RWPE1 (cell line): ENCODE measurements around the gene ADRM1.

ENCODE experiments used
- CTCF ChIA-PET: fragments of 350-600 bp; sonication (Branson Sonifier 250); formaldehyde crosslinking; extraction: SDS; loops from one replicate; lab custom pipeline; 2021; lab: Yijun Ruan, JAX
- POLR2A ChIA-PET: fragments of 400-600 bp; formaldehyde crosslinking; extraction: SDS; loops from one replicate; lab custom pipeline; 2020; ENCODE audit warnings: antibody characterized with exemption; ENCODE audit not compliant: low non-redundant PET; lab: Yijun Ruan, JAX
- DNase-seq: peaks from one replicate; pipeline ENCODE4 v3.0.0; 2012; ENCODE audit warnings: low spot score
- H3K27ac ChIP-seq: fragments of 450-650 bp; 2 replicates; pipeline ENCODE4 v1.5.1; 2017
- TF ChIP-seq, protein P1 (sequence below): fragments of 450-650 bp; conservative IDR thresholded peaks from 2 replicates; pipeline ENCODE4 v1.5.1; 2017; ENCODE audit warnings: low read depth, mild to moderate bottlenecking

The ADRM1 gene

DNA sequence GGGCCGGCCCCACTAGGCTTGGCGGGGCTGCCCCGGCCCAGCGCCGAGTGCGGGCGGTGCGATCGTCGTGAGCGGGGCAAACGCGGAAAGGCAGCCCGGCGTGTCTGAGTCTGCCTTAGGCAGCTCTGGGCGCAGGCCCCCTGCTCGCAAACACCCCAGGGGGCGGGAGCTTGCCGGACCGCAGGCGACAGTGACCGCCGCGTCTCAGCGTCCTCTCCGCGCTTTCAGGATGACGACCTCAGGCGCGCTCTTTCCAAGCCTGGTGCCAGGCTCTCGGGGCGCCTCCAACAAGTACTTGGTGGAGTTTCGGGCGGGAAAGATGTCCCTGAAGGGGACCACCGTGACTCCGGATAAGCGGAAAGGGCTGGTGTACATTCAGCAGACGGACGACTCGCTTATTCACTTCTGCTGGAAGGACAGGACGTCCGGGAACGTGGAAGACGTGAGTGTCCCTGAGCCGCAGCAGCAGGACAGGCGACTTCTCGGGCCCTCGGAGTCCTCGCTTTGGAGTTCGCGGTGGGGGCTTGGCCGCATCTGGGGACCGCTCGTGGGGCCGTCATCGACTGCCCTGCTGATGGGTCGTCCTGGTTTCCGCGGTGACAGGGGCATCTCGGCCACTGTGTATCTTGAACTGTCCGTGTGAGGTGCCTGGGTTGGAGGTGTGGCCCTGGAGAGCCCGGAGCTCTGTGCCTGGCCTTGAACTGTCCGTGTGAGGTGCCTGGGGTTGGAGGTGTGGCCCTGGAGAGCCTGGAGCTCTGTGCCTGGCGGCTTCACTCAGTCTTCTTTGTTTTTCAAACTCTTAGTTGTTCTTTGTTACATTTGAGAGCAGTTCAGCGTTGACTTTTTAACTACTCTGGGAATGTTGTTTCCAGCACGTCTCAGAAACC lies 786 bp downstream of the ADRM1 start:
- ChIA-PET POLR2A (interaction anchor here (0.6 to 1.1 kb wide), 4 partner anchors 62 to 177 kb away, joined by 3 read pairs; partner anchors contain the start of gene RPS21), CTCF (interaction anchor here (0.6 to 5.0 kb wide), 5 partner anchors 65 to 138 kb away, joined by 3 to 35 read pairs (median 3); no protein-coding TSS in a partner anchor)
- TF ChIP-seq, protein P1, sequence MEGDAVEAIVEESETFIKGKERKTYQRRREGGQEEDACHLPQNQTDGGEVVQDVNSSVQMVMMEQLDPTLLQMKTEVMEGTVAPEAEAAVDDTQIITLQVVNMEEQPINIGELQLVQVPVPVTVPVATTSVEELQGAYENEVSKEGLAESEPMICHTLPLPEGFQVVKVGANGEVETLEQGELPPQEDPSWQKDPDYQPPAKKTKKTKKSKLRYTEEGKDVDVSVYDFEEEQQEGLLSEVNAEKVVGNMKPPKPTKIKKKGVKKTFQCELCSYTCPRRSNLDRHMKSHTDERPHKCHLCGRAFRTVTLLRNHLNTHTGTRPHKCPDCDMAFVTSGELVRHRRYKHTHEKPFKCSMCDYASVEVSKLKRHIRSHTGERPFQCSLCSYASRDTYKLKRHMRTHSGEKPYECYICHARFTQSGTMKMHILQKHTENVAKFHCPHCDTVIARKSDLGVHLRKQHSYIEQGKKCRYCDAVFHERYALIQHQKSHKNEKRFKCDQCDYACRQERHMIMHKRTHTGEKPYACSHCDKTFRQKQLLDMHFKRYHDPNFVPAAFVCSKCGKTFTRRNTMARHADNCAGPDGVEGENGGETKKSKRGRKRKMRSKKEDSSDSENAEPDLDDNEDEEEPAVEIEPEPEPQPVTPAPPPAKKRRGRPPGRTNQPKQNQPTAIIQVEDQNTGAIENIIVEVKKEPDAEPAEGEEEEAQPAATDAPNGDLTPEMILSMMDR: no peak
- peak overlapping the region; percentile 96 for H3K27ac ChIP-seq
- no peak for DNase-seq

DNA sequence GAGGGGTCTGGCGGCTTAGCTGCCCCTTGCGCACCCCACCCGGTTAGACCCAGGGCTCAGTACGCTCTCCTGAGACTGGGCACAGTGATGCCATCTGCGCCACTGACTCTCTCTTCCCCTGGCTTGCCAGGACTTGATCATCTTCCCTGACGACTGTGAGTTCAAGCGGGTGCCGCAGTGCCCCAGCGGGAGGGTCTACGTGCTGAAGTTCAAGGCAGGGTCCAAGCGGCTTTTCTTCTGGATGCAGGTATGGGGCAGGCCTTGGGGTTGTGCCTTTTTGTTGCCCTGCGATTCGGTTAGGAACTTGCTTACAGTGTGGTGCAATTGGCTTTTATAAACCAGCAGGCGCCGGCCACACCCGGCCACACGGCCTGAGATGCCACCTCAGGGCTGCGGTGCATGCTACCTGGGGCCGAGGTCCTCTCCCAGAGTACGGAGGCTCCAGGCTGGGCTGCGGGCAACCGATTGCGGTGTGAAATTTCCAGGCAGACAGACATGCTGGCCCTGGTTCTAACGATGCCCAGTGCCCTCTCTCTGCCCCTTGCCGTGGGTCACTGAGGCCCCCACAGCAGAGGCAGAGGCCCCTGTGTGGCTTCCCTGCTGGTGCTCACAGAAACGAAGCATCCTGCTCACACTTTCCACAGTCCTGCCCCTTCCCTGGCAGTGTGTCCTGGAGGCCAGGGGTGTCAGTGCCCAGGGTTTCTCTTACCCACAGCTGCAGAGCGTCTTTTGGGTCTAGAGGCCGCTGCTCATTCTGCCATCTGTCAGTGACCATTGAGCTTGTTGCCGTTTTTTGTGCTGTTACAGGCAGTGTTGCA lies 1.7 kb downstream of the ADRM1 start:
- CTCF ChIA-PET: interaction anchor here (0.6 to 5.0 kb wide), 9 partner anchors 11 to 78 kb away, joined by 3 to 35 read pairs (median 8); no protein-coding TSS in a partner anchor
- DNase-seq: peak; percentile 55
- TF ChIP-seq, protein P1: no peak
- POLR2A ChIA-PET: interaction anchor here (0.6 to 3.9 kb wide), 6 partner anchors 12 to 496 kb away, joined by 3 to 16 read pairs (median 3); partner anchors contain the start of genes LAMA5 and RPS21
- H3K27ac ChIP-seq: peak overlapping the region; percentile 96

DNA sequence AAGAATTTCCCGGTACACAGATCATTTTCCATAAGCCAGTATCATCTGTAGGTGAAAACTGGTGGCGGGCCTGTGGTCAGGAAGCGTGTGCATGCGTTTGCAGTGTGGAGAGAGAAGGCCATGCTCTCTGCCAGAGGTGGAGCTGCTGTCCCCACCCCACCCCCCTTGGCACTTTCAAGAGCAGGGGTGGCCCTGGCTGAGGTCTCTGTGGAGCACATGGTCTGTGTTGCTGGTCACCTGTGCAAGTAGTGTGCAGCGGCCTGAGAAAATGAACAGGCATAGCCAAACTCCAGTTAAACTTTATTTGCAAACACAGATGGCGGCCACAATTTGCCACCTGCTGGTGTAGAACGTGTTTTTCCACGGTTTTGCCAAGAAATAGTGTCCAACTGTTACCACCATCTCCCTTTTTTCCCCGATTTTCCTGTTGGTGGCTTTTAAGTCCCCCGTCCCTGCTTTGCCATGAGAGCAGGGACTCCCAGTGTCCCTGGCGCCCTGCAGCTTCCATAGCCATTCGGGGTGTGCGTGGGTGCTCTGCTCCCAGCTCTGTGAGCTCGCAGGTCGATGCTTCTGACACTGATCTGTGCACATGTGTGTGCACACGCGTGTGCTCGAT lies 2.5 kb downstream of the ADRM1 start:
- peak overlapping the region; percentile 96 for H3K27ac ChIP-seq
- DNase-seq: no peak
- ChIA-PET POLR2A (interaction anchor here (0.5 to 3.9 kb wide), 6 partner anchors 11 to 496 kb away, joined by 3 to 16 read pairs (median 4); partner anchors contain the start of gene LAMA5), CTCF (interaction anchor here (0.7 to 3.0 kb wide), 8 partner anchors 10 to 82 kb away, joined by 3 to 14 read pairs (median 8); partner anchors contain the start of gene RPS21)
- TF ChIP-seq, protein P1: no peak

DNA sequence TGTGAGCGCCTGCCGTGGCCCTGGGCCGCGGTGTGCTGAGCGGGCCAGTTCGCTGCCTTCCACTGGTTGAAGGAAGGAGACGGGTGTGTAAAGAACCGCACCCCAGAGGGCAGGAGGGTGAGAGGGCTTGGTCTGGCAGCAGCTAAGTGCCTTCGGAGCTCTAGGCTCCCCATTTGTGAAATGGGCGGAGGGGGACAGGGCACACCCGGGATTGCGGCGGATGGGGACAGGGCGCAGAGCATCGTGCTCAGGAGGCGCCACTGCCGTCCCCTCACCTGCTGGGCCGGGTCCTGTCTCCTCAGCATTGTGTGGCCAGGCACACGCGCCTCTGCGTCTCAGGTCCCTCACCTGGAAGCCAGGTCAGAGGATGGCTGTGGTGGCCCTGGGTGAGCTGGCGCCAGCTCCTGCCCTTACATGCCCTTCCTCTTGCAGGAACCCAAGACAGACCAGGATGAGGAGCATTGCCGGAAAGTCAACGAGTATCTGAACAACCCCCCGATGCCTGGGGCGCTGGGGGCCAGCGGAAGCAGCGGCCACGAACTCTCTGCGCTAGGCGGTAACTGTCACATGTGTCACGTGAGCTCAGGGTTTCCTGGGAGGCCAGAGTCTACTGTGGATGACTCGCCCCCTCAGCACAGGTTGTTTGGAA lies 3.1 kb downstream of the ADRM1 start:
- CTCF ChIA-PET: interaction anchor here (0.8 to 3.0 kb wide), 8 partner anchors 10 to 81 kb away, joined by 3 to 14 read pairs (median 8); partner anchors contain the start of gene RPS21
- H3K27ac ChIP-seq: peak overlapping the region; percentile 96
- POLR2A ChIA-PET: interaction anchor here (0.5 to 3.9 kb wide), 6 partner anchors 10 to 73 kb away, joined by 3 to 16 read pairs (median 4); partner anchors contain the start of gene LAMA5
- peak; percentile 68 for DNase-seq
- TF ChIP-seq, protein P1: no peak

DNA sequence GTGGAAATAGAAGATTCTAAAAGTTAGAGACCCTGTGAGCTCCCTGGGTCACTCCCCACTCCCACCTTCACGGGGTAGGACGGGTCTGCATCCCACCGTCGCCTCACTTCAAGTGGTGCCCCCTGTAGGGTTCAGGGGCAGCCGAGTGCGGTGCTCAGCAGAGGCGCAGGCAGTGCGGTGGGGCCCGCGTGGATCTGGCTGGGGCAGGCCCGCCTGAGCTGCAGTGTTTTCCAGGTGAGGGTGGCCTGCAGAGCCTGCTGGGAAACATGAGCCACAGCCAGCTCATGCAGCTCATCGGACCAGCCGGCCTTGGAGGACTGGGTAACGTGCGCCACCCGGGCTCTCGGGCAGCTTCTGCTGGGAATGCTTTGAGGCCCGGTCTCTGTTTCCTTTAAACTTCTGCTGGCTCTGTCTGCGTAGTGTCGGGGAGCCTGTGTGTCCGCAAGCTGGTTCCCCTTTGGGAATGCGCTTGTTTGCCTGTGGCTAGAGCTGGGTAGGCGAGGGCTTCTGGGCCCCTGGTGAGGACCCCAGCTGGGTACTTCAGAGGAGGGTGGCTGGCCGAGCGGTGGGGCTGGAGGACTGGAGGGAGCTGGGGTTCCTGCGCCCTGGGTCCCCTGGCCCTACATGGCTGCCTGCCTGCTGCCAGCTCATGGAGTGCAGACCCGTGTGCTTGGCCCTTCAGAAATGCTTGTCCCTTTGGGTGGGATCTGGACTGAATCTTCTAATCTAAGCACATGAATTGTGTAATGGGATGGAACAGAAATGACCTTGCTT lies 3.8 kb downstream of the ADRM1 start:
- POLR2A ChIA-PET: interaction anchor here (0.6 to 3.9 kb wide), 6 partner anchors 10 to 79 kb away, joined by 3 to 16 read pairs (median 4); partner anchors contain the start of gene LAMA5

More for the DNA sequence above, 3.8 kb downstream of the ADRM1 start:
- peak overlapping the region; percentile 96 for H3K27ac ChIP-seq
- DNase-seq: peak; percentile 71
- TF ChIP-seq, protein P1: no peak
- CTCF ChIA-PET: interaction anchor here (0.6 to 3.0 kb wide), 9 partner anchors 9 to 80 kb away, joined by 3 to 14 read pairs (median 6); partner anchors contain the start of gene RPS21
